Subcutaneous abdominal adipose tissue (tissue), 5 donors: ENCODE results near the gene STOX1.
"Not testable (repeated sequence)": the region's sequence is repeated elsewhere in the genome, so short reads cannot be mapped to it uniquely, and the experiment has no call there.

Experiments used
- H3K27ac ChIP-seq: one replicate; pipeline ENCODE4 v1.7.0; 2013; ENCODE audit warnings: low read depth, mild to moderate bottlenecking, inconsistent platforms, low read length, moderate library complexity
- H3K27me3 ChIP-seq, 5 donors: one replicate each; pipeline ENCODE4 v1.7.0; 2013; ENCODE audit warnings: low read length in 5 of 5, inconsistent platforms in 1 of 5; ENCODE audit not compliant: control insufficient read depth in 5 of 5, insufficient read depth in 4 of 5
- H3K36me3 ChIP-seq, 5 donors: one replicate each; pipeline ENCODE4 v1.7.0; 2013; ENCODE audit warnings: low read length in 5 of 5; ENCODE audit not compliant: control insufficient read depth in 5 of 5, insufficient read depth in 5 of 5
- H3K4me1 ChIP-seq, 5 donors: one replicate each; pipeline ENCODE4 v1.7.0; 2013; ENCODE audit warnings: low read length in 5 of 5, mild to moderate bottlenecking in 3 of 5, moderate library complexity in 1 of 5; ENCODE audit not compliant: control insufficient read depth in 5 of 5, insufficient read depth in 5 of 5
- H3K4me3 ChIP-seq, 5 donors: one replicate each; pipeline ENCODE4 v1.7.0; 2013; ENCODE audit warnings: low read length in 5 of 5, low read depth in 1 of 5
- H3K9ac ChIP-seq, 5 donors: one replicate each; pipeline ENCODE4 v1.7.0; 2013; ENCODE audit warnings: low read length in 5 of 5, mild to moderate bottlenecking in 4 of 5, moderate library complexity in 3 of 5
- H3K9me3 ChIP-seq, 5 donors: one replicate each; pipeline ENCODE4 v1.7.0; 2013; ENCODE audit warnings: low read length in 5 of 5; ENCODE audit not compliant: control insufficient read depth in 5 of 5
- donor health status: healthy.
- donor health status: healthy.
- donor health status: healthy.
- donor health status: healthy.
- donor health status: healthy.

STOX1 gene

DNA sequence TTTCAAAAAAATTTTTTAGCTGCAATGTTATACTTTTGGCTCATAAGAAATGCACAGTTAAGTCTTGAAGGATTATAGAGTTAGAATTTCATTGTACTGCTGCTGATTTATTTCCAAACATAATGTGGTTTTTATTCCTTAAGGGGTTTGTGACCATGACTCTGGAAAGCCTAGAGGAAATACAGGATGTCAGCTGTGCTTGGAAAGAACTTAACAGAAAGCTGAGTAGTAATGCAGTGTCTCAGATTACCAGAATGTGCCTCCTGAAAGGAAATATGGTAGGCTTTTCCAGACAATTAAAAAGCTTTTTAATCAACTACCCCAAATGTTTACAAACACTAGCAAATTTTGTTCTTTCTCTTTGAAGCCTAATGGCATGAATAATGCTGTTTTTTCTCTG, 113.6 kb downstream of the STOX1 start:
- not testable (repeated sequence) for H3K9me3 ChIP-seq, H3K4me1 ChIP-seq, H3K27ac ChIP-seq, H3K9ac ChIP-seq, H3K27me3 ChIP-seq, H3K4me3 ChIP-seq
- peaks cover 13 to 71% (median 30%) of the 10 kb centered on the region in 5 donors for H3K36me3 ChIP-seq
